IgD-negative memory B cell (primary cell): ENCODE measurements around the gene MOXD1. TPM values are rescaled to one million over a fixed set of nuclear protein-coding genes. Genes with fewer than 3 reads are reported as not detected.

Experiments
- H3K27ac Mint-ChIP-seq, 3 donors: one replicate each; pipeline ENCODE4 v1.8.0; 2020 to 2022; ENCODE audit warnings: mild to moderate bottlenecking in 3 of 3, mixed read lengths in 3 of 3, moderate library complexity in 1 of 3
- H3K27me3 Mint-ChIP-seq: one replicate; pipeline ENCODE4 v1.8.0; 2021; ENCODE audit warnings: mixed read lengths
- H3K36me3 Mint-ChIP-seq: one replicate; pipeline ENCODE4 v1.8.0; 2020; ENCODE audit warnings: mild to moderate bottlenecking, mixed read lengths
- H3K4me1 Mint-ChIP-seq, 3 donors: one replicate each; pipeline ENCODE4 v1.8.0; 2020 to 2022; ENCODE audit warnings: mixed read lengths in 3 of 3, mild to moderate bottlenecking in 1 of 3
- H3K4me3 Mint-ChIP-seq, 4 donors: one replicate each; pipeline ENCODE4 v1.8.0; 2020 to 2022; ENCODE audit warnings: mild to moderate bottlenecking in 4 of 4, mixed read lengths in 4 of 4, moderate library complexity in 3 of 4
- H3K9me3 Mint-ChIP-seq, 3 donors: one replicate each; pipeline ENCODE4 v1.8.0; 2020 to 2021; ENCODE audit warnings: mixed read lengths in 3 of 3, mild to moderate bottlenecking in 1 of 3
- polyA plus RNA-seq: library from polyadenylated mRNA; unstranded; fragments of 300-500 nt; fragmentation: Illumina TruSeq; gene quantifications from one replicate; pipeline ENCODE4 v1.2.3, GENCODE V29; 2021

The MOXD1 gene
- polyA plus RNA-seq, 1 donor from 2014 or later: 9.0 TPM

DNA sequence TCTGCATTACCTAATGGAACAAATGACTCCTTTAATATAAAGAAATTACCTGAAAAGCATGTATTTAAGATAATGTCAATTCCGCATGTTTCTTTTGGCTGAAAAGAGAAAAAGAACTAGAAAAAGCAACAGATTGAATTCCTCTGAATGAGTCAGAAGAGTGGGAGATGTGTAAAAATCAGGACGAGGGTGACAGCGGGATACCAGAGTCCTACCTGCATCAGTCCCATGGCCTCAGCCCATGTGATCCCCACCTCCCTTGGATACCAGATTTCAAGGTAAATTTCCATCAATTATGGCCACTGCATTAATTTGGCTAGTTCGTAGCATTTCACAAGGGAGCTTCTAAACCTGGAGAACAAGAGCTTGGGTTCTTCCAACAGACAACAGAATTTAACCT is 10.0 kb upstream of the MOXD1 start:
- peaks cover 3 to 7% (median 6%) of the 10 kb centered on the region in 3 donors for H3K4me1 Mint-ChIP-seq
- no peak overlapping the region for H3K27ac Mint-ChIP-seq
- peaks cover 10% of the 10 kb centered on the region for H3K27me3 Mint-ChIP-seq
- H3K36me3 Mint-ChIP-seq: no peaks in the 10 kb centered on the region
- H3K9me3 Mint-ChIP-seq: no peaks in the 10 kb centered on the region
- no peak overlapping the region for H3K4me3 Mint-ChIP-seq

DNA sequence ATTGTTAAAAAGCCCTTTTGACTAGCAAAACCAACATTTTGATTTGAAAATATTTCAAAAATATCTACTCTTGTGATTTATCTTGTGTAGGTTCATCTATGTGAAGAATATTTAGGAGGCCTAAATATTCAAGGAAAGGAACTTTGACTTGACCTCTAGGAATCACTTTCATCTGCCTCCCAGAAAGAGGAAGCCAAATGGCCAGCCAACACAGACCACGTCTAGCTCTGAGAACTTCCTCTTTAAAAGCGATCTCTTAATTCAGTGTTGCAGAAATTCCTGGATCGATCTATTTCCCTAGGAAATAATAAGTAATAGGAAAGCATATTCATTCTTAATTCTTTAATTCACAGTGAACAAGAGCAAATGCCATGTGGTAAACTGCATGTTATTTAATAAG is 9.6 kb upstream of the MOXD1 start:
- Mint-ChIP-seq H3K27ac (no peak overlapping the region), H3K36me3 (no peaks in the 10 kb centered on the region), H3K27me3 (peaks cover 10% of the 10 kb centered on the region), H3K4me1 (peaks cover 3 to 11% (median 7%) of the 10 kb centered on the region in 3 donors), H3K4me3 (no peak overlapping the region), H3K9me3 (no peaks in the 10 kb centered on the region)

- H3K9me3 Mint-ChIP-seq: no peaks in the 10 kb centered on the region
- peaks cover 18% of the 10 kb centered on the region for H3K27me3 Mint-ChIP-seq
- H3K36me3 Mint-ChIP-seq: no peaks in the 10 kb centered on the region
- H3K4me3 Mint-ChIP-seq: no peak overlapping the region
- peaks cover 7 to 28% (median 14%) of the 10 kb centered on the region in 3 donors for H3K4me1 Mint-ChIP-seq
- peak overlapping the region in 1 of 3 donors; percentile 24 for H3K27ac Mint-ChIP-seq
Observed at GRCh38 chr6:132405143-132405915, 4.1 kb upstream of the MOXD1 start.

DNA sequence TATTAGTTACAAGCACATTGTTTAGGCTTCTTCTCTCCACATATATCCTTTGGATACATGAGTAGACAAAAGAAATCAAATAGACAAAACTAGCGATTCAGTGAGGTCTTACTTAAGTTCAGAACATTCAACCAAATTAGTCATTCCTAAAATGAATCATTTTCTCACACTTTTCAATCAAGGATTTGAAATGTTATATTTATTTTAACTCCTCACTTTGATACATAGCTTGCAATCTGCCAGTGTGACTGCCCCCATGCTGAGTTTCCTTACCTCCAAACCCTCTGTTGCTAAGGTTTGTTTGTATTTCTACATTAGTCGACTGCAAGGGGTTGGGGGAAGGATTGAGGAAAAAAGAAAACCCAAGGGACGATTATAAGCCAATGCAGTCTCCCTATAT is 3.5 kb upstream of the MOXD1 start:
- H3K9me3 Mint-ChIP-seq: no peaks in the 10 kb centered on the region
- peaks cover 7 to 33% (median 16%) of the 10 kb centered on the region in 3 donors for H3K4me1 Mint-ChIP-seq
- peaks cover 18% of the 10 kb centered on the region for H3K27me3 Mint-ChIP-seq
- no peak overlapping the region for H3K4me3 Mint-ChIP-seq
- no peak overlapping the region for H3K27ac Mint-ChIP-seq
- H3K36me3 Mint-ChIP-seq: no peaks in the 10 kb centered on the region

- peak overlapping the region in 2 of 4 donors; percentile 47 to 70 for H3K4me3 Mint-ChIP-seq
- H3K27me3 Mint-ChIP-seq: peaks cover 18% of the 10 kb centered on the region
- H3K9me3 Mint-ChIP-seq: no peaks in the 10 kb centered on the region
- H3K36me3 Mint-ChIP-seq: no peaks in the 10 kb centered on the region
- no peak overlapping the region for H3K27ac Mint-ChIP-seq
- peaks cover 7 to 33% (median 16%) of the 10 kb centered on the region in 3 donors for H3K4me1 Mint-ChIP-seq
Observed at GRCh38 chr6:132404330-132404729, 3.1 kb upstream of the MOXD1 start.

DNA sequence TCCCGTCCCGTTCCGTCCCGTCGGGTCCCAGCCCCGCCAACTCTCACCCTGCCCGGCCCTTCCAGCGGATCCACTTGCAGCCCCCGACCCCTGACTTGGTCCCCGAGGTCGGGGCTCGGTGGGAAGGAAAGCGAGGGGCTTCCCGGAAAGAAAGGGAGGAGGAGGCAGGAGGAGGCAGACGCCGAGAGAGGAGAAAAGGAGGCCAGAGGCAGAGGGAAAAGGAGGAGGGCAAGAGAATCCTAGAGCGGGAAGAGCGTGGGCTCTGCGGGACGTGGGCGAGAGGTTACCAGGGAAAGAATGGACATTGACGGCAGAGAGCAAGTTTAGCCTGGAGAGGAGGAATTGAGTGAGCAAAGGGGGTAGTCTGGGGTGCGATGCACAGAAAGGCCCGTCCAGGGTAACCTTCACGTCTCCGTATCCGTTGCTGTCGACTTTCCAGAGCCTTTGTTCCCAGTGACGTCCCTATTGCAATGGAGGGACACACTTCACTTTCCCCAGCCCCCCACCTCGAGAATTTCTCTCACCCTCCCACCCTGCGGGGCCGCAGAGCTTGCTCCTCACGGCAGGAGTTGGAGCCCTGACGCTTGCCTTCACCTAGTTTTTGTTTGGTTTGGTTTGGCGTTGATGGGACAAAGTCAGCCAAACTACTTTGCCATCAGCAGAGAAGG is 477 bp upstream of the MOXD1 start:
- Mint-ChIP-seq H3K27me3 (peaks cover 18% of the 10 kb centered on the region), H3K4me3 (peak overlapping the region; percentile 70 to 85 (median 81)), H3K36me3 (no peaks in the 10 kb centered on the region), H3K4me1 (peaks cover 7 to 33% (median 23%) of the 10 kb centered on the region in 3 donors), H3K9me3 (no peaks in the 10 kb centered on the region), H3K27ac (no peak overlapping the region)

DNA sequence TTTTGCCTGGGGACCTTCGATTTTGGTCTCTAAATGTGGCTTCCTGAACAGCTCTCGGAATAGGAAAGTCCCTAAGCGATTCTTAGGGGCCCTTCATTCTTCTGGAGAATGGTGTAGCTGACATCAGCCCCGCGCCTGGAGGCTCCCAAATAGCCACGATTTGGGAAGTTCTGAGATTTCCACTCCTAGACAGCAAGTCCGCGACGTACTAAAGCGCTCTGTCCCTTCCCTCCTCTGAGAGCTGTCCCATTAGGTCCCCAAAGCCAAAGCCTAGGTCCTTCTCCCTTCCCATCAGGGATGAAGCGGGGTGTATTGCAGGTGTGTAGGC is 756 bp downstream of the MOXD1 start:
- Mint-ChIP-seq H3K27ac (peak overlapping the region in 1 of 3 donors; percentile 70), H3K4me3 (peak overlapping the region; percentile 85 to 91 (median 91)), H3K27me3 (peaks cover 18% of the 10 kb centered on the region), H3K36me3 (no peaks in the 10 kb centered on the region), H3K9me3 (peaks cover 0 to 7% (median 5%) of the 10 kb centered on the region in 3 donors), H3K4me1 (peaks cover 7 to 27% (median 23%) of the 10 kb centered on the region in 3 donors)

- Mint-ChIP-seq H3K27ac (no peak overlapping the region), H3K4me3 (peak overlapping the region; percentile 52 to 91 (median 88)), H3K9me3 (peaks cover 2 to 17% (median 14%) of the 10 kb centered on the region in 3 donors), H3K36me3 (peaks cover 8% of the 10 kb centered on the region), H3K4me1 (peaks cover 7 to 27% (median 22%) of the 10 kb centered on the region in 3 donors), H3K27me3 (peaks cover 18% of the 10 kb centered on the region)
Observed at GRCh38 chr6:132399376-132400074, 1.8 kb downstream of the MOXD1 start.

- peaks cover 11 to 23% (median 15%) of the 10 kb centered on the region in 3 donors for H3K4me1 Mint-ChIP-seq
- peaks cover 2 to 24% (median 16%) of the 10 kb centered on the region in 3 donors for H3K9me3 Mint-ChIP-seq
- peaks cover 8% of the 10 kb centered on the region for H3K36me3 Mint-ChIP-seq
- peak overlapping the region in 1 of 4 donors; percentile 32 for H3K4me3 Mint-ChIP-seq
- H3K27ac Mint-ChIP-seq: no peak overlapping the region
- peaks cover 1% of the 10 kb centered on the region for H3K27me3 Mint-ChIP-seq
Observed at GRCh38 chr6:132395015-132395597, 6.2 kb downstream of the MOXD1 start.

- no peak overlapping the region for H3K4me3 Mint-ChIP-seq
- peaks cover 8% of the 10 kb centered on the region for H3K36me3 Mint-ChIP-seq
- peak overlapping the region in 1 of 3 donors; percentile 6 for H3K27ac Mint-ChIP-seq
- peaks cover 9 to 25% (median 23%) of the 10 kb centered on the region in 3 donors for H3K4me1 Mint-ChIP-seq
- H3K27me3 Mint-ChIP-seq: peaks cover 1% of the 10 kb centered on the region
- peaks cover 2 to 24% (median 16%) of the 10 kb centered on the region in 3 donors for H3K9me3 Mint-ChIP-seq
Observed at GRCh38 chr6:132392792-132393191, 8.5 kb downstream of the MOXD1 start.

- peaks cover 1% of the 10 kb centered on the region for H3K27me3 Mint-ChIP-seq
- H3K4me3 Mint-ChIP-seq: no peak overlapping the region
- H3K9me3 Mint-ChIP-seq: peaks cover 2 to 24% (median 16%) of the 10 kb centered on the region in 3 donors
- H3K27ac Mint-ChIP-seq: peak overlapping the region in 1 of 3 donors; percentile 60
- peaks cover 4 to 25% (median 23%) of the 10 kb centered on the region in 3 donors for H3K4me1 Mint-ChIP-seq
- H3K36me3 Mint-ChIP-seq: peaks cover 8% of the 10 kb centered on the region
Observed at GRCh38 chr6:132392270-132392646, 9.0 kb downstream of the MOXD1 start.

GRCh38 chr6:132391391-132392269 is 9.6 kb downstream of the MOXD1 start:
- H3K27ac Mint-ChIP-seq: peak overlapping the region in 1 of 3 donors; percentile 60
- H3K4me1 Mint-ChIP-seq: peaks cover 3 to 25% (median 23%) of the 10 kb centered on the region in 3 donors
- peaks cover 2 to 24% (median 16%) of the 10 kb centered on the region in 3 donors for H3K9me3 Mint-ChIP-seq
- peaks cover 8% of the 10 kb centered on the region for H3K36me3 Mint-ChIP-seq
- no peak overlapping the region for H3K4me3 Mint-ChIP-seq
- peaks cover 1% of the 10 kb centered on the region for H3K27me3 Mint-ChIP-seq

DNA sequence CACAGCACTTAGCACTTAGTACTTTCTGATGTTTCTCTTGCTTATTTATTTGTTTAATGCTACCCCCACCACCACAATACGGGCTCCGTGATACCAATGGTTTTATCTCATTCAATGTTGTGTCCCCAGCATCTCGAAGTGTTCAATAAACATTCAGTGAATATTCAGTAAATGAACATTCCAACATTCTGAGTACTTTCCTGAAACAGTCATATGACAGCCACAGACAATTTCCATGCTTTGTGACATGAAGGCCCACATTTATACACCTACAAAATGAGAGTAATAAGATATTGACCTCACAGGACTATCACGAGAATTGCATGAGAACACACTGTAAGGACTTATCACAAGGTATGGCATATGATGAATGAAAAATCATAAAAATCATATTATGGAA is 10.8 kb downstream of the MOXD1 start:
- H3K9me3 Mint-ChIP-seq: peaks cover 1 to 16% (median 11%) of the 10 kb centered on the region in 3 donors
- H3K36me3 Mint-ChIP-seq: peaks cover 7% of the 10 kb centered on the region
- peaks cover 1% of the 10 kb centered on the region for H3K27me3 Mint-ChIP-seq
- peak overlapping the region in 1 of 3 donors; percentile 5 for H3K27ac Mint-ChIP-seq
- H3K4me1 Mint-ChIP-seq: peaks cover 3 to 25% (median 23%) of the 10 kb centered on the region in 3 donors
- H3K4me3 Mint-ChIP-seq: no peak overlapping the region

GRCh38 chr6:132390017-132390416 is 11.3 kb downstream of the MOXD1 start:
- peak overlapping the region in 1 of 3 donors; percentile 5 for H3K27ac Mint-ChIP-seq
- peaks cover 3% of the 10 kb centered on the region for H3K36me3 Mint-ChIP-seq
- peak overlapping the region in 1 of 4 donors; percentile 47 for H3K4me3 Mint-ChIP-seq
- peaks cover 0 to 12% (median 6%) of the 10 kb centered on the region in 3 donors for H3K9me3 Mint-ChIP-seq
- peaks cover 3 to 25% (median 23%) of the 10 kb centered on the region in 3 donors for H3K4me1 Mint-ChIP-seq
- H3K27me3 Mint-ChIP-seq: peaks cover 1% of the 10 kb centered on the region
